ENCODE data around the gene BRD3. TPM values are rescaled to one million over a fixed set of nuclear protein-coding genes. Genes with fewer than 3 reads are reported as not detected.

BRD3 gene
- total RNA-seq, 2 donors from 2014 or later = 8.4 to 10.6 TPM

GRCh38 chr9:134007571-134007970 lies 60.3 kb downstream of the BRD3 start:
- no peak overlapping the region for H3K27ac Mint-ChIP-seq
- H3K9me3 Mint-ChIP-seq = no peaks in the 10 kb centered on the region
- H3K4me3 Mint-ChIP-seq = no peak overlapping the region
- no peak for ATAC-seq (replicated peaks)
- no peaks in the 10 kb centered on the region for H3K4me1 Mint-ChIP-seq
- H3K36me3 Mint-ChIP-seq (ENCODE audit: low read depth) = no peaks in the 10 kb centered on the region
- H3K27me3 Mint-ChIP-seq = peaks cover 13% of the 10 kb centered on the region

- H3K4me1 Mint-ChIP-seq = no peaks in the 10 kb centered on the region
- H3K27me3 Mint-ChIP-seq = peaks cover 13% of the 10 kb centered on the region
- no peaks in the 10 kb centered on the region for H3K36me3 Mint-ChIP-seq (ENCODE audit: low read depth)
- H3K9me3 Mint-ChIP-seq = no peaks in the 10 kb centered on the region
- ATAC-seq (replicated peaks) = no peak
- no peak overlapping the region for H3K27ac Mint-ChIP-seq
- H3K4me3 Mint-ChIP-seq = no peak overlapping the region
These were observed 60.7 kb downstream of the BRD3 start for GRCh38 chr9:134007150-134007549.

GRCh38 chr9:134005381-134005780 lies 62.4 kb downstream of the BRD3 start:
- Mint-ChIP-seq H3K4me3 (no peak overlapping the region), H3K9me3 (no peaks in the 10 kb centered on the region), H3K4me1 (no peaks in the 10 kb centered on the region), H3K36me3 (ENCODE audit: low read depth) (no peaks in the 10 kb centered on the region), H3K27ac (no peak overlapping the region), H3K27me3 (peaks cover 13% of the 10 kb centered on the region)
- ATAC-seq (replicated peaks) = no peak

- Mint-ChIP-seq H3K4me1 (no peaks in the 10 kb centered on the region), H3K4me3 (no peak overlapping the region), H3K36me3 (ENCODE audit: low read depth) (no peaks in the 10 kb centered on the region), H3K27ac (no peak overlapping the region), H3K9me3 (no peaks in the 10 kb centered on the region), H3K27me3 (peaks cover 13% of the 10 kb centered on the region)
- ATAC-seq (replicated peaks) = no peak
These were observed 62.9 kb downstream of the BRD3 start for GRCh38 chr9:134004881-134005280.

- Mint-ChIP-seq H3K36me3 (ENCODE audit: low read depth) (no peaks in the 10 kb centered on the region), H3K27ac (no peak overlapping the region), H3K4me1 (no peaks in the 10 kb centered on the region)
These were observed 63.5 kb downstream of the BRD3 start for GRCh38 chr9:134004131-134004873.

GRCh38 chr9:134003237-134003636 lies 64.6 kb downstream of the BRD3 start:
- no peak overlapping the region for H3K4me3 Mint-ChIP-seq
- H3K4me1 Mint-ChIP-seq = no peaks in the 10 kb centered on the region
- no peak overlapping the region for H3K27ac Mint-ChIP-seq
- no peaks in the 10 kb centered on the region for H3K9me3 Mint-ChIP-seq
- H3K27me3 Mint-ChIP-seq = peaks cover 13% of the 10 kb centered on the region
- no peak for ATAC-seq (replicated peaks)
- H3K36me3 Mint-ChIP-seq (ENCODE audit: low read depth) = no peaks in the 10 kb centered on the region

More at GRCh38 chr9:134004131-134004873, 63.5 kb downstream of the BRD3 start:
- Mint-ChIP-seq H3K27me3 (peaks cover 13% of the 10 kb centered on the region), H3K9me3 (no peaks in the 10 kb centered on the region), H3K4me3 (no peak overlapping the region)
- ATAC-seq (replicated peaks) = no peak

GRCh38 chr9:134002796-134003195 lies 65.0 kb downstream of the BRD3 start:
- Mint-ChIP-seq H3K36me3 (ENCODE audit: low read depth) (no peaks in the 10 kb centered on the region), H3K27ac (no peak overlapping the region), H3K4me3 (no peak overlapping the region), H3K9me3 (no peaks in the 10 kb centered on the region), H3K27me3 (peaks cover 13% of the 10 kb centered on the region), H3K4me1 (no peaks in the 10 kb centered on the region)
- ATAC-seq (replicated peaks) = no peak

GRCh38 chr9:133999851-134000265 lies 68.0 kb downstream of the BRD3 start:
- H3K36me3 Mint-ChIP-seq (ENCODE audit: low read depth) = no peaks in the 10 kb centered on the region
- no peak overlapping the region for H3K27ac Mint-ChIP-seq
- peaks cover 3% of the 10 kb centered on the region for H3K27me3 Mint-ChIP-seq
- ATAC-seq (replicated peaks) = no peak
- H3K4me3 Mint-ChIP-seq = no peak overlapping the region
- H3K9me3 Mint-ChIP-seq = no peaks in the 10 kb centered on the region
- no peaks in the 10 kb centered on the region for H3K4me1 Mint-ChIP-seq

- H3K36me3 Mint-ChIP-seq (ENCODE audit: low read depth) = no peaks in the 10 kb centered on the region
- no peak overlapping the region for H3K27ac Mint-ChIP-seq
These were observed 68.8 kb downstream of the BRD3 start for GRCh38 chr9:133998915-133999595.

GRCh38 chr9:133997584-133997983 lies 70.2 kb downstream of the BRD3 start:
- Mint-ChIP-seq H3K9me3 (no peaks in the 10 kb centered on the region), H3K36me3 (ENCODE audit: low read depth) (no peaks in the 10 kb centered on the region), H3K4me1 (no peaks in the 10 kb centered on the region), H3K27ac (no peak overlapping the region), H3K4me3 (no peak overlapping the region), H3K27me3 (no peaks in the 10 kb centered on the region)
- ATAC-seq (replicated peaks) = no peak

More at GRCh38 chr9:133998915-133999595, 68.8 kb downstream of the BRD3 start:
- Mint-ChIP-seq H3K4me1 (no peaks in the 10 kb centered on the region), H3K9me3 (no peaks in the 10 kb centered on the region), H3K27me3 (peaks cover 3% of the 10 kb centered on the region), H3K4me3 (no peak overlapping the region)
- no peak for ATAC-seq (replicated peaks)

- ATAC-seq (replicated peaks) = no peak
- H3K4me3 Mint-ChIP-seq = no peak overlapping the region
- H3K27ac Mint-ChIP-seq = no peak overlapping the region
- no peaks in the 10 kb centered on the region for H3K4me1 Mint-ChIP-seq
- no peaks in the 10 kb centered on the region for H3K27me3 Mint-ChIP-seq
- no peaks in the 10 kb centered on the region for H3K9me3 Mint-ChIP-seq
- no peaks in the 10 kb centered on the region for H3K36me3 Mint-ChIP-seq (ENCODE audit: low read depth)
These were observed 71.0 kb downstream of the BRD3 start for GRCh38 chr9:133996531-133997520.

- no peak for ATAC-seq (replicated peaks)
- no peaks in the 10 kb centered on the region for H3K4me1 Mint-ChIP-seq
- H3K9me3 Mint-ChIP-seq = no peaks in the 10 kb centered on the region
- H3K27me3 Mint-ChIP-seq = no peaks in the 10 kb centered on the region
- no peak overlapping the region for H3K4me3 Mint-ChIP-seq
- H3K27ac Mint-ChIP-seq = no peak overlapping the region
- no peaks in the 10 kb centered on the region for H3K36me3 Mint-ChIP-seq (ENCODE audit: low read depth)
These were observed 72.6 kb downstream of the BRD3 start for GRCh38 chr9:133995012-133995896.

- H3K9me3 Mint-ChIP-seq = no peaks in the 10 kb centered on the region
- peak; percentile 53 for ATAC-seq (replicated peaks)
- no peaks in the 10 kb centered on the region for H3K4me1 Mint-ChIP-seq
- no peak overlapping the region for H3K27ac Mint-ChIP-seq
- no peaks in the 10 kb centered on the region for H3K27me3 Mint-ChIP-seq
- H3K4me3 Mint-ChIP-seq = peak overlapping the region; percentile 20
- H3K36me3 Mint-ChIP-seq (ENCODE audit: low read depth) = no peaks in the 10 kb centered on the region
These were observed 73.3 kb downstream of the BRD3 start for GRCh38 chr9:133994353-133995011.

Data from activated T-helper 17 cell treated with anti-CD3 and anti-CD28 coated beads, Interleukin-2, amount 50 U/mL, for 72 hours (primary cell).